ENCODE measurements around the gene TMOD1. TPM values are rescaled to one million over a fixed set of nuclear protein-coding genes. Genes with fewer than 3 reads are reported as not detected.
"Not testable (repeated sequence)": the region's sequence is repeated elsewhere in the genome, so short reads cannot be mapped to it uniquely, and the experiment has no call there.

Gene TMOD1
- total RNA-seq, 2 experiments from 2014 or later = 0.35 to 0.45 TPM

- ChIA-PET CTCF (interaction anchor here (1.0 kb wide), 1 partner anchor 28 kb away, joined by 3 read pairs; no protein-coding TSS in a partner anchor), POLR2A (no interaction called here)
- DNase-seq = no peak
- H3K4me3 Mint-ChIP-seq = no peak overlapping the region
- H3K9me3 Mint-ChIP-seq = peaks cover 5% of the 10 kb centered on the region
- no peaks in the 10 kb centered on the region for H3K36me3 Mint-ChIP-seq (ENCODE audit: low read depth)
- no peaks in the 10 kb centered on the region for H3K27me3 Mint-ChIP-seq
- peaks cover 15% of the 10 kb centered on the region for H3K4me1 Mint-ChIP-seq
- no peak overlapping the region for H3K27ac Mint-ChIP-seq
Measured at GRCh38 chr9:97570899-97571298, 69.4 kb downstream of the TMOD1 start.

GRCh38 chr9:97571664-97572063, 70.2 kb downstream of the TMOD1 start:
- ChIA-PET POLR2A (no interaction called here), CTCF (no interaction called here)
- no peaks in the 10 kb centered on the region for H3K27me3 Mint-ChIP-seq
- peaks cover 5% of the 10 kb centered on the region for H3K9me3 Mint-ChIP-seq
- H3K27ac Mint-ChIP-seq = no peak overlapping the region
- DNase-seq = no peak
- H3K4me3 Mint-ChIP-seq = no peak overlapping the region
- H3K36me3 Mint-ChIP-seq (ENCODE audit: low read depth) = no peaks in the 10 kb centered on the region
- peaks cover 16% of the 10 kb centered on the region for H3K4me1 Mint-ChIP-seq

- Mint-ChIP-seq H3K27me3 (no peaks in the 10 kb centered on the region), H3K27ac (peak overlapping the region; percentile 34), H3K4me3 (no peak overlapping the region), H3K9me3 (peaks cover 5% of the 10 kb centered on the region), H3K36me3 (ENCODE audit: low read depth) (no peaks in the 10 kb centered on the region), H3K4me1 (peaks cover 16% of the 10 kb centered on the region)
- no peak for DNase-seq
- ChIA-PET POLR2A (no interaction called here), CTCF (interaction anchor here (1.1 kb wide), 1 partner anchor 67 kb away, joined by 3 read pairs; no protein-coding TSS in a partner anchor)
Measured at GRCh38 chr9:97572196-97572891, 70.9 kb downstream of the TMOD1 start.

GRCh38 chr9:97572892-97573365, 71.5 kb downstream of the TMOD1 start:
- Mint-ChIP-seq H3K9me3 (peaks cover 5% of the 10 kb centered on the region), H3K36me3 (ENCODE audit: low read depth) (no peaks in the 10 kb centered on the region), H3K4me3 (no peak overlapping the region), H3K27me3 (no peaks in the 10 kb centered on the region), H3K4me1 (peaks cover 16% of the 10 kb centered on the region), H3K27ac (no peak overlapping the region)
- ChIA-PET CTCF (interaction anchor here (1.1 kb wide), 1 partner anchor 67 kb away, joined by 3 read pairs; no protein-coding TSS in a partner anchor), POLR2A (no interaction called here)
- DNase-seq = no peak

- ChIA-PET POLR2A (no interaction called here), CTCF (interaction anchor here (1.1 kb wide), 1 partner anchor 68 kb away, joined by 3 read pairs; no protein-coding TSS in a partner anchor)
- H3K27me3 Mint-ChIP-seq = no peaks in the 10 kb centered on the region
- H3K36me3 Mint-ChIP-seq (ENCODE audit: low read depth) = no peaks in the 10 kb centered on the region
- H3K27ac Mint-ChIP-seq = no peak overlapping the region
- H3K4me1 Mint-ChIP-seq = peaks cover 16% of the 10 kb centered on the region
- H3K4me3 Mint-ChIP-seq = no peak overlapping the region
- peaks cover 5% of the 10 kb centered on the region for H3K9me3 Mint-ChIP-seq
- DNase-seq = no peak
Measured at GRCh38 chr9:97573482-97574073, 72.1 kb downstream of the TMOD1 start.

GRCh38 chr9:97574101-97574571, 72.7 kb downstream of the TMOD1 start:
- POLR2A ChIA-PET; DNase-seq; H3K36me3 Mint-ChIP-seq (ENCODE audit: low read depth); H3K9me3 Mint-ChIP-seq; H3K27ac Mint-ChIP-seq; H3K4me3 Mint-ChIP-seq; CTCF ChIA-PET; H3K27me3 Mint-ChIP-seq: not testable (repeated sequence)
- peaks cover 16% of the 10 kb centered on the region for H3K4me1 Mint-ChIP-seq

- DNase-seq = peak; percentile 47
- H3K9me3 Mint-ChIP-seq; H3K27me3 Mint-ChIP-seq; H3K36me3 Mint-ChIP-seq (ENCODE audit: low read depth); POLR2A ChIA-PET: not testable (repeated sequence)
- Mint-ChIP-seq H3K27ac (peak overlapping the region; percentile 69), H3K4me3 (peak overlapping the region; percentile 70), H3K4me1 (peaks cover 16% of the 10 kb centered on the region)
- CTCF ChIA-PET = interaction anchor here (2.9 kb wide), 1 partner anchor 23 kb away, joined by 13 read pairs; no protein-coding TSS in a partner anchor
Measured at GRCh38 chr9:97574921-97575672, 73.6 kb downstream of the TMOD1 start.

- POLR2A ChIA-PET = interaction anchor here (0.7 kb wide), 1 partner anchor 709 kb away, joined by 4 read pairs; no protein-coding TSS in a partner anchor
- DNase-seq = no peak
- CTCF ChIA-PET = interaction anchor here (1.1 to 2.9 kb wide), 3 partner anchors 23 to 58 kb away, joined by 3 to 13 read pairs (median 3); no protein-coding TSS in a partner anchor
- no peak overlapping the region for H3K27ac Mint-ChIP-seq
- H3K36me3 Mint-ChIP-seq (ENCODE audit: low read depth) = no peaks in the 10 kb centered on the region
- peaks cover 16% of the 10 kb centered on the region for H3K4me1 Mint-ChIP-seq
- H3K27me3 Mint-ChIP-seq = no peaks in the 10 kb centered on the region
- H3K4me3 Mint-ChIP-seq = no peak overlapping the region
- peaks cover 5% of the 10 kb centered on the region for H3K9me3 Mint-ChIP-seq
Measured at GRCh38 chr9:97575673-97576200, 74.3 kb downstream of the TMOD1 start.

GRCh38 chr9:97577051-97577450, 75.6 kb downstream of the TMOD1 start:
- Mint-ChIP-seq H3K36me3 (ENCODE audit: low read depth) (no peaks in the 10 kb centered on the region), H3K4me3 (no peak overlapping the region), H3K4me1 (peaks cover 16% of the 10 kb centered on the region), H3K9me3 (peaks cover 5% of the 10 kb centered on the region), H3K27ac (no peak overlapping the region), H3K27me3 (no peaks in the 10 kb centered on the region)
- no peak for DNase-seq
- POLR2A ChIA-PET = no interaction called here
- CTCF ChIA-PET = interaction anchor here (1.1 to 2.9 kb wide), 3 partner anchors 21 to 60 kb away, joined by 3 to 13 read pairs (median 3); no protein-coding TSS in a partner anchor

- H3K27me3 Mint-ChIP-seq = no peaks in the 10 kb centered on the region
- H3K36me3 Mint-ChIP-seq (ENCODE audit: low read depth) = no peaks in the 10 kb centered on the region
- H3K27ac Mint-ChIP-seq = no peak overlapping the region
- DNase-seq = no peak
- H3K9me3 Mint-ChIP-seq = peaks cover 3% of the 10 kb centered on the region
- ChIA-PET POLR2A (no interaction called here), CTCF (interaction anchor here (1.0 kb wide), 1 partner anchor 82 kb away, joined by 3 read pairs; no protein-coding TSS in a partner anchor)
- H3K4me3 Mint-ChIP-seq = no peak overlapping the region
- peaks cover 13% of the 10 kb centered on the region for H3K4me1 Mint-ChIP-seq
Measured at GRCh38 chr9:97578846-97579245, 77.4 kb downstream of the TMOD1 start.

- Mint-ChIP-seq H3K4me3 (no peak overlapping the region), H3K27ac (no peak overlapping the region), H3K27me3 (no peaks in the 10 kb centered on the region), H3K36me3 (ENCODE audit: low read depth) (no peaks in the 10 kb centered on the region), H3K4me1 (peaks cover 9% of the 10 kb centered on the region), H3K9me3 (no peaks in the 10 kb centered on the region)
- DNase-seq = no peak
- POLR2A ChIA-PET = no interaction called here
- CTCF ChIA-PET = interaction anchor here (1.0 to 1.5 kb wide), 2 partner anchors 10 to 83 kb away, joined by 3 read pairs; no protein-coding TSS in a partner anchor
Measured at GRCh38 chr9:97579914-97580313, 78.4 kb downstream of the TMOD1 start.

GRCh38 chr9:97581590-97581989, 80.1 kb downstream of the TMOD1 start:
- CTCF ChIA-PET, H3K9me3 Mint-ChIP-seq: not testable (repeated sequence)

More at GRCh38 chr9:97581590-97581989, 80.1 kb downstream of the TMOD1 start:
- H3K4me3 Mint-ChIP-seq; H3K4me1 Mint-ChIP-seq; H3K36me3 Mint-ChIP-seq (ENCODE audit: low read depth); DNase-seq; H3K27ac Mint-ChIP-seq; POLR2A ChIA-PET; H3K27me3 Mint-ChIP-seq: not testable (repeated sequence)

Data from activated CD4-positive, alpha-beta T cell treated with anti-CD3 and anti-CD28 coated beads, Interleukin-2, amount 10 ng/mL, durations not matched to agents 7 days and 5 days (primary cell).